Urinary bladder (tissue), 4 donors: ENCODE results near the gene NAPSA. TPM values are rescaled to one million over a fixed set of nuclear protein-coding genes. Genes with fewer than 3 reads are reported as not detected.

Experiments used
- DNase-seq: peaks from one replicate; pipeline ENCODE4 v3.0.0-alpha.2; 2015; ENCODE audit errors: extremely low spot score
- H3K27ac ChIP-seq: one replicate; pipeline ENCODE4 v1.5.1; 2013; ENCODE audit warnings: low read depth, mild to moderate bottlenecking, moderate library complexity
- H3K36me3 ChIP-seq: one replicate; pipeline ENCODE4 v1.6.1; 2013; ENCODE audit warnings: mild to moderate bottlenecking, moderate library complexity; ENCODE audit not compliant: insufficient read depth
- H3K4me1 ChIP-seq: one replicate; pipeline ENCODE4 v1.6.1; 2013; ENCODE audit warnings: mild to moderate bottlenecking, moderate library complexity; ENCODE audit not compliant: insufficient read depth
- H3K4me3 ChIP-seq: one replicate; pipeline ENCODE4 v1.5.1; 2013; ENCODE audit warnings: low read depth, low read length
- WGBS: extraction: QIAGEN DNeasy Blood & Tissue Kit; methylation state at CpG from one replicate; pipeline ENCODE4 v1.1.7; 2013; 5-methylcytosine and 5-hydroxymethylcytosine counted together
- polyA plus RNA-seq: library from polyadenylated mRNA; stranded (reverse); fragments of 200-250 nt; gene quantifications from one replicate; pipeline ENCODE4 v1.2.3, GENCODE V29; 2013
- total RNA-seq: library from RNA; depleted of rRNA; stranded (reverse); fragments of >200 nt; gene quantifications from one replicate; pipeline ENCODE4 v1.2.3, GENCODE V29; 2014
- donor health status: healthy with polysubstance abuse.
- donor health status: healthy.

Gene NAPSA
- total and polyA plus RNA-seq, 2 donors, result 0.58 to 0.77 TPM

DNA sequence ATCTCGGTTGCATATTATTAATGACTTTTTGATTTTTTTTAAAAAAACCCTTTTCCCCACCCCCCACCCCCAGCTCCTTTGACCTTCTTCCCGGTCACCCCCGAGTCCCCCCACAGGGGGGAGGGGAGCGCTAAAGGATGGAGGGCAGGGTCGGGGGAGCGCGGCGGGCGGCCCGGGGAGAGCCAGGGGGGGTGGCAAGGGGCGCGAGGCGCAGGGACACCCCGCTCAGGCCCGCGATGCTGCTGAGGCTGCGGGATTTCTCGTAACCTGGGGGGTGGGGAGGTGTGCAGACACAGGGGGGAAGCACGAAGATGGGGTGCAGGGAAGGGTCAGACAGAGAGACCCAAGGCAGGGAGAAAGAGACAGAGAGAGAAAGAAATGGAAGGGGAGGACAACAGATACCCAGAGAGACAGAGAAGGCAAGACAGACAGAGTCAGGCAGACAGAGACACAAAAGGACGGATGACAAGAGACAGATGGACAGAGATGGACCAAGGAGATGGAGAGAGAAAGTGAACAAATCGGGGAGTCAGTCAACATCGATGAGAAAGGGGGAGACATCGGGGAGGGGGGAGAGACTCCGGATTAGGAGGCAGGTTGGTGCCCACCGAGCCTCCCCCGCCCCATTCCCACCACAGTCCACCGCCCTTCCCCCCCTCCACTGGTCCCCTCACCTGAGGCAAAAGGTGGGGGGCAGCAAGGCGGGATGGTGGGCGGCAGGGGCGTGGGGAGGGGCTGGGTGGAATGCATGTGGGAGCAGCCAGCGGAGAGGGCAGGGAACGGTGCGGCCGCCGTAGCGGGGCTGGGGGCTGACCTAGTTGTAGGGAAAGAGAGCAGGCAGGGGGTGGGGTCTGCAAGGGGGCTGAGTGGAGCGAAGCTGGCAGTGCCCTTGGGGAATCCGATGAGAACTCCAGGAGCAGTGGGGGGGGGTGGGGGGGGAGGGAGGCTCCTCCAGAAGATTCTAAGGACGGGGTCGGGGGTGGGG lies 50.4 kb downstream of the NAPSA start:
- 1% methylated on average over 40 of the region's 40 CpGs for WGBS
- H3K4me1 ChIP-seq, result no peaks in the 10 kb centered on the region
- H3K36me3 ChIP-seq, result no peaks in the 10 kb centered on the region
- DNase-seq, result no peak
- H3K27ac ChIP-seq, result no peak overlapping the region
- no peak overlapping the region for H3K4me3 ChIP-seq

DNA sequence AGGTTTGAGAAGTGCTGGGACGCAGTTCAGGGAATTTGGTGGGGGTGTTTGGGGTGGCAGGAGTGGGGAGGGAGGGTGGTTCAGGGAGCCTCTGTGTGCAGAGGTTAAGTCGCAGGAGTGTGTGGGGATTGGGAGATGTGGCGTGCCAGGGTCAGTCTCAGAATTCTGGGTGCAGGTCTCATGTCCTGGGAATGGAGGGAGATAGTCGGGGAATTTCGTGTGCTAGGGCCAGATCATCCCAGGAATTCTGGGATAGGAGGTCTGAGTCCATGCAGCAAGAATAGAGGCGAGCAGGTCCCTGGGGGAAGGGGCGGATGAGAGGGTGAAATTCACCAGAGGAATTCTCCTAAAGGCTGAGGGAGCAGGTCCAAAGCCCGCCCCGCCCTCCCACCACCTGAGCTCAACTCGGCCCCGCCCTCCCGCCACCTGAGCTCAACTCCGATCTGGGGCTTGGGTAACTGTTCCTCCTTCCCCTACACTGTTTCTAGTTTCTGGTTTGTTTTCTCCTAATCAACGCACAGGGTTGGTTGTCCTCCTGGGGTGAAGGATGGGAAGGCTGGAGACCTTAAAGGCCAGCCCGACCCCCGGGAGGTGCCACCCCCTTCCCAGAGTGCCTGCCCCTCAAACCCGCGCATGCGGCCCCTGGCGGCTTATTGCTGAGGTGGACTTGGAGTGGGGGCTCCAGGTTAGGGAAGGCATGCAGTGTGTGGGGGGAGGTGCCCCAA lies 51.5 kb downstream of the NAPSA start:
- WGBS, result 2% methylated on average over 20 of the region's 20 CpGs

DNA sequence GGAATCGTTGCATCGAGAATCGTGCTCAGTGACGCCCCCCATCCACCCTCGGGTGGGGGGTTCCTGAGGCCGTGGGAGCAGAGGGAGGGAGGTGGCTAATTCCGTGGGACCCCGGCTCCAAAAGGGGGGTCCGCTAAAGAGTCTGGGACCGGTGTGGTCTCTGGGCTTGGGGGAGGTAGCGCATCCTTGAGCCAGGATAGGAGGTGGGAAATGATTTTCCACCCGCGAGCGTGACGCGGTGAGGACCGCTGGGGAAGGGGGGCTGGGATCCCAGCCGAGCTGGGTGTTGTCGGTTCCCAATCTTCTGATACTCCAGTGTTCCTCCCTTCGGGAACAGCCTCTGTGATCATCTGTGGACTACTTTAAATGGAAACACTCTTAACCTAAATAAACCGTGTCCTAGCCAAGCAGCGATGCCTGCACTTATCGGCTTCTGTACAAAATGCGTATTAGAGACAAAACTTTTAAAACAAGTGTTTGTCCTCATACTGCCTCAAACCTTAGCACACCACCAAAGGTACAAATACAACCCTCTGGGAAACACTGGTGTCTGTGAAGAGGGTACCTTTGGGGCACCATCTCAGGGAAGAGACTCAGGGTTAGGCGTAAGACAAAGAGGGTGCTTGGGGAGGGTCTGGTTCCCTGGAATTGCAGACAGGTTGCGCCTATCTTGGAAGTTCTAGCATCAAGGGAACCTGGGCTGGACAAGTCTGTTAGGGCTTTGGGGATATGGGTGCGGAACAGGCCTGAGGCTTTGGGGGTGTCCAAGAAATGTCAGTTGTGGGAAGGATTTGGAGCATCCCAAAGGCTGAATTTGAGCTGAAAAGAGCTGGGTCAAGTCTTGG lies 52.2 kb downstream of the NAPSA start:
- no peak for DNase-seq
- no peak overlapping the region for H3K4me3 ChIP-seq
- 8% methylated on average over 27 of the region's 27 CpGs for WGBS
- no peaks in the 10 kb centered on the region for H3K36me3 ChIP-seq
- no peak overlapping the region for H3K27ac ChIP-seq
- no peaks in the 10 kb centered on the region for H3K4me1 ChIP-seq

More for the DNA sequence above, 51.5 kb downstream of the NAPSA start:
- no peak overlapping the region for H3K4me3 ChIP-seq
- DNase-seq, result no peak
- H3K4me1 ChIP-seq, result no peaks in the 10 kb centered on the region
- no peak overlapping the region for H3K27ac ChIP-seq
- no peaks in the 10 kb centered on the region for H3K36me3 ChIP-seq

DNA sequence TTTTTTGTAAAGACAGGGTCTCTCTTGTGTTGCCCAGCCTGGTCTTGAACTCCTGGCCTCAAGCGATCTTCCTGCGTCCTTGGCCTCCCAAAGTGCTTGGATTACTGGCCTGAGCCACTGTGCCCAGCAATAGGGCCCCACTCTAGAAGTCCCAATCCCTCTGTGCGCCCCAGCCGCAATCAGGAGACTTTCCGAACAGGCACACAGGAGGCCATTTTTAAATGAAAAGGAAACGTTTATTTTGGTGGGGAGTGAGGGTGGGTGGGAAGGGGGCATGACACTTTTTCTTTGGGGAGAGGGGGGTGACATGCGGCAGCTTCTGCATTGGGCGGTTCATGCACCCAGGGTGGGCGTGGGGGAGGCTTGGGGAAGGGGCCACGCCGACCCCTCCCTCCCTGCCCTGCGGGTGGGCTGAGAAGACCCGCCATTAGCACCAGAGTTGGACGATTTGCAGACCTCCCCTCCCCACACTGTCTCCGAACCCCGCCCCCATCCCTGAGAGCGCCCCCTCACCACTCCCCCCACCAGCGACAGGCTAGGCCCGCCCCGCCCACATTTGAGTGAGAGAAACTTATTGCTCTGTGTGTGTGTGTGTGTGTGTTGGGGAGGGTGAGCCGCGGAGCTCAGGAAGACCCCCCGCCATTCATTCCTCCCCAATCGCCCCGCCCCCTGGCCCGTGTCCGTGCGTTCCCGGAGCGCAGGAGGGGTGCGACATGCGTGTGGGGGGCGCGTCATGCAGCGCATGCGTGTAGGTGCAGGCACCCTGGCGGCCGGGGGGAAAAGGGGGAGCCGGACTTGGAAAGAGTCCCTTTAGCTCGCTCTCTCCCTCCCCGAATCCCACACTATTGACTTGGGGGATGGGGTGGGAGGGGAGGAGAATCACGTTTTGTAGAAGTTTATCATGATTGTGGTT lies 53.5 kb downstream of the NAPSA start:
- Histone ChIP-seq H3K4me3 (no peak overlapping the region), H3K36me3 (no peaks in the 10 kb centered on the region), H3K4me1 (no peaks in the 10 kb centered on the region), H3K27ac (no peak overlapping the region)
- no peak for DNase-seq
- 3% methylated on average over 42 of the region's 42 CpGs for WGBS

DNA sequence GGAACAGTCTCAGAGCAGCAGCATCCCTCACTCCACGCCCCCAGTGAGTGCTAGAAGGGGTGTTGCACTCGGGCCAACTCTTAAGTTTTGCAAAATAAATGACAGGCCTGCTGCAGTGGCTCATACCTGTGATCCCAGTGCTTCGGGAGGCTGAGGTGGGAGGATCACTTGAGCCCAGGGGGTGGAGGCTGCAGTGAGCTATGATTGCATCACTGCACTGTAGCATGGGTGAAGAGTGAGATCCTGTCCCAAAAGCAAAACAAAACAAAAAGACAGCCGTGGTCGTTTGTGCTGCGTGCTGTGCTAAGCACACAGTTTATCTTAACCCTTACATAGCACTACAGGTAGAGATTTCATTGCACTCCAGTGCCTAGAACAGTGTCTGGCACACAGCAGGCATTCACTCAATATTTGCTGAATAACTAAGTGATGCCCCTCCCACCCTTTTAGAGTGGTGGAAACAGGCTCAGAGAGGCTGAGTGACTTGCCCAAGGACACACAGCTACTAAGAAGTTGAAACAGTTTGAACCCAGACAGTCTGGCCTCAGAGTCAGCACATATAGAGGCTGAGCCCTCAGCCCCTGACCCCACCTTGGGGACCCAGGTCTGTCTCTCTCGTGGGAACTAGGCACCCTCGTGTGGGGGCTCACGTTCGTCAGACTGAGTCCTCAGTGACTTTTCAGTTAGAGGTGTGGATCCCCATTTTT lies 54.5 kb downstream of the NAPSA start:
- Histone ChIP-seq H3K4me3 (no peak overlapping the region), H3K4me1 (no peaks in the 10 kb centered on the region), H3K36me3 (no peaks in the 10 kb centered on the region), H3K27ac (no peak overlapping the region)
- WGBS, result 45% methylated on average over 10 of the region's 10 CpGs
- no peak for DNase-seq

DNA sequence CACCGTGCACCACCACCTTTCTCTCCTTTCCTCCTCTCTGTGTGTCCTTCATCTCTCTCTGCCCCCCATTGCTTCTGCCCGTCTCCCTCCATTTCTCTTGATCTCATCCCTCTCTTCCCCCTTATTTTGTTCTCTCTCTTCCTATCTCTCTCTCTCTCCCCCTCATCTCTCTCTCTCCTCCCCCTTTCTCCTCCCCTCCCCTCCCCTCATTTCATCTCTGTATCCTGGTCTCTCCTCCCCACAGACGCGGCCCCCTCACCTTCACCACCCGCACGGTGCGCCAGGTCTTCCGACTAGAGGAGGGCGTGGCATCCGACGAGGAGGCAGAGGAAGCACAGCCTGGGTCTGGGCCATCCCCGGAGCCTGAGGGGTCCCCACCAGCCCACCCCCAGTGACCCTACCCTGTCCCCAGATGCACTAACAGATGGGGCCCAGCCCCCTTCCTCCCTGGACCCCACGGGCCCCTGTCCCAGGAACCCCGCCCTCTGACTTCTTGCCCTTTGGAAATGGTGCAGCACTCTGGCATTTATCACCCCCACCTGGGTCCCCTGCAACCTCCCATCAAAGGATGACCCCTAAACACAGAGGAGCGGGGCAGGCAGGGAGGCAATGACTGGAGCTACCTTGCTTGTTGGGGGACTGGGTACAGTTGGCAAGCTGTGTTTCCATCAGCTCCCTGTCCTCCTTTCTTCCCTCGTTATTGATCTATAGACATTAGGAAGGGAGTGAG lies 55.9 kb downstream of the NAPSA start:
- Histone ChIP-seq H3K27ac (no peak overlapping the region), H3K36me3 (no peaks in the 10 kb centered on the region), H3K4me3 (no peak overlapping the region), H3K4me1 (no peaks in the 10 kb centered on the region)
- DNase-seq, result no peak
- 55% methylated on average over 16 of the region's 16 CpGs for WGBS

DNA sequence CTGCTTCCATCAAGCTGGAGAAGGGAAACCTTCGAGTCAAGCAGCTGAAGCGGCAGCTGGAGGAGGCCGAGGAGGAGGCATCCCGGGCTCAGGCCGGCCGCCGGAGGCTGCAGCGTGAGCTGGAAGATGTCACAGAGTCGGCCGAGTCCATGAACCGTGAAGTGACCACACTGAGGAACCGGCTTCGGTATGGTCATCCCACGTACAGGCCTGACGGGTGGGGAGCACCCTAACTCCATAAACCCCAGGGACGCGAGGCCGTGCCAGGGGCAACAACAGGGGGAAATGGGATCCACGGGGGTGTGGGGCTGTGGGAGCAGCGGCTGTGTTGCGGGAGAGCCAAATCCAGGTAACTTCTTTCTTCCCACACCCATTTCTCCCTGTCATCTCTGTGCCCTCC lies 56.4 kb downstream of the NAPSA start:
- WGBS, result 86% methylated on average over 21 of the region's 21 CpGs
- no peak overlapping the region for H3K4me3 ChIP-seq
- no peaks in the 10 kb centered on the region for H3K36me3 ChIP-seq
- no peaks in the 10 kb centered on the region for H3K4me1 ChIP-seq
- no peak for DNase-seq
- no peak overlapping the region for H3K27ac ChIP-seq

Other genes with a start within 250 kb of the NAPSA start
- gene IZUMO2, start 202.4 kb downstream of the NAPSA start, total RNA-seq, result not detected
- not detected for gene IZUMO2, start 202.4 kb downstream of the NAPSA start, polyA plus RNA-seq
- gene MYH14, start 162.0 kb downstream of the NAPSA start, total RNA-seq, result 15.5 TPM
- 7.0 TPM for gene MYH14, start 162.0 kb downstream of the NAPSA start, polyA plus RNA-seq
- gene KCNC3, start 36.3 kb downstream of the NAPSA start, total RNA-seq, result 0.79 TPM
- 0.52 TPM for gene KCNC3, start 36.3 kb downstream of the NAPSA start, polyA plus RNA-seq
- 33.4 TPM for gene NR1H2, start 10.8 kb upstream of the NAPSA start, total RNA-seq
- 136 TPM for gene NR1H2, start 10.8 kb upstream of the NAPSA start, polyA plus RNA-seq
- gene POLD1, start 18.7 kb upstream of the NAPSA start, total RNA-seq, result 13.0 TPM
- 18.4 TPM for gene POLD1, start 18.7 kb upstream of the NAPSA start, polyA plus RNA-seq
- gene SPIB, start 53.3 kb upstream of the NAPSA start, total RNA-seq, result 1.2 TPM
- 0.20 TPM for gene SPIB, start 53.3 kb upstream of the NAPSA start, polyA plus RNA-seq
- gene MYBPC2, start 67.3 kb upstream of the NAPSA start, total RNA-seq, result 0.69 TPM
- 0.14 TPM for gene MYBPC2, start 67.3 kb upstream of the NAPSA start, polyA plus RNA-seq
- gene EMC10, start 110.9 kb upstream of the NAPSA start, total RNA-seq, result 36.4 TPM
- 107 TPM for gene EMC10, start 110.9 kb upstream of the NAPSA start, polyA plus RNA-seq
- not detected for gene GARIN5A, start 111.2 kb upstream of the NAPSA start, total RNA-seq
- gene GARIN5A, start 111.2 kb upstream of the NAPSA start, polyA plus RNA-seq, result 1.3 TPM
- 10.5 TPM for gene JOSD2, start 145.6 kb upstream of the NAPSA start, total RNA-seq
- gene JOSD2, start 145.6 kb upstream of the NAPSA start, polyA plus RNA-seq, result 73.6 TPM
- not detected for gene ASPDH, start 148.3 kb upstream of the NAPSA start, total RNA-seq
- not detected for gene ASPDH, start 148.3 kb upstream of the NAPSA start, polyA plus RNA-seq
- 12.8 TPM for gene LRRC4B, start 202.8 kb upstream of the NAPSA start, total RNA-seq
- gene LRRC4B, start 202.8 kb upstream of the NAPSA start, polyA plus RNA-seq, result 14.5 TPM